Renal cortex interstitium (tissue), 11 donors: ENCODE measurements around the gene STK11. TPM values are rescaled to one million over a fixed set of nuclear protein-coding genes. Genes with fewer than 3 reads are reported as not detected.

Experiments used
- DNase-seq, 11 donors: peaks; one replicate each; pipeline ENCODE4 v3.0.0-alpha.2; 2013; ENCODE audit warnings: low read depth in 9 of 11, low spot score in 4 of 11; ENCODE audit errors: extremely low read depth in 1 of 11
- polyA plus RNA-seq, 3 donors: library from polyadenylated mRNA; unstranded; fragments of 120-200 nt; gene quantifications; one replicate each; pipeline ENCODE4 v1.2.1, GENCODE V29; 2013; ENCODE audit not compliant: insufficient read length in 3 of 3

Gene STK11
- polyA plus RNA-seq, 3 donors = 56.8 to 62.2 (median 59.0) TPM

DNA sequence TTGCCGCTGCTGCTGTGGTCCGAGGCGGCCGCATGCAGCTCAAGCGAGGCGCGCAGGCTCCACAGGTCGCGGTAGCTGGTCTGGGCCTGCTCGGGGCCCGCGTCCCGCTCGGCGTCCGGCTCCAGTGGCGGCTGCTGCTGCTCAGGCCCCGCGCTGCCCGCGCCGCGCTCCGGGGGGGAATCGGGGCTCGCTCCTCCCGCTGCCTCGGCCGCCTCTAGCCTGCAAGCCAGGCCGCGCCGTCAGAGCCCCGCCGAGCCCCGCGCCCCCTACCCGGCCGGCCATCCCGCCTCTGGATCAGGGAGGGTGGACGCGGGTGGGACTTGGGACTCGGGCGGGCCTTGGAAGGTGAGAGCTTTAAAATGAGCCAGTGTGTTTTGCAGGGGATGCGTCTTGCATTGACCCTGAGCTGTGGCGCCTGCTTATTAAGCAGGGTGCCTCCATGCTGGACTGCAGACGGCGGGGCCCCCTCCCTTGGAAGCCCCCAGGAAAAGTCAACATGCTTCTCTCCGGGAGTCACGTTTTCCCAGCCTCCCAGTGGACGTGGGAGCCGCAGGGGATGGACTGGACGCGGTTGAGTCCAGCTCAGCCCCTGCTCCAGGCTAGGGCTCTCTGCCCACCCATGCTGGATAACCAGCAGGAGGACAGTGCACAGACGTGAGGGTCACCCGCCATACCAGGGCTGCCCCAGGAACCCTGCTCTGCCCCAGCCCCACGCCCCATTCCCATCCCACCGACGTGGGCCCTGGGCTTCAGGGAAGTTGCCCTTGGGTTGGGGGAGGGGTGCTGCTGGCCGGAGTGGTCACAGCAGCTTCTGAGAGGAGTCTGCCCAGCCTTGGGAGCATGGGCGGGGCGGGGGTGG lies 24.6 kb downstream of the STK11 start:
- DNase-seq = no peak

DNA sequence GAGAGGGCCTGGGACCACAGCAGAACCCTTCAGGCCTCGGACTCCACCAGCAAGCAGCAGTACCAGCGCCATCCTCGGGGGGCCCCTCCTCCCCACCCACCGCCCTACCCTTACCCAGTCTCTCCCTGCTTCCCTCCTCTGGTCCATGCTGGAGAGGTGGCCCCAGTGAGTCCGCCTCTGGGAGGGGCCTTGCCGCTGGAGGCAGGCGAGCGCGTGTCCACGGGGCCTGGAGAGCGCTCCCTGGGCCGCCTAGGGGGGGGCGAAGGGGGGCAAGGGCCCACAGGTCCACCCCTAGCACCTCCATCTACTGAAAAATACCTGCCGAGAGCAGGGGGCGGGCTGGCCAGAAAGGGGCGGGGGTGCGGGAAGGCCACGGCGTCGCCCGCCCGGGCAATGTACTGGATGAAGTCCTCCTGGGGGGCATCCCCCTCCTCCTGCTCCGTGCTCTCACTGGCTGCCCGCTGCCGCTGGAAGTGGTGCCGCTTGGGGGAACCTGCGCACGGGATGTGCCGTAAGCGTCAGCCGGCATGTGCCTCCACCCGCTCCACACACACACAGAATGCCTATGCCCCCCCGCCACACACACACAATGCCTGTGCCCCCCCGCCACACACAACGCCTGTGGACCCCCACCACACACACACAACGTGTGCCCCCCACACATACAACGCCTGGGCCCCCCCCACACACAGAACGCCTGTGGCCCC lies 25.4 kb downstream of the STK11 start:
- no peak for DNase-seq

DNA sequence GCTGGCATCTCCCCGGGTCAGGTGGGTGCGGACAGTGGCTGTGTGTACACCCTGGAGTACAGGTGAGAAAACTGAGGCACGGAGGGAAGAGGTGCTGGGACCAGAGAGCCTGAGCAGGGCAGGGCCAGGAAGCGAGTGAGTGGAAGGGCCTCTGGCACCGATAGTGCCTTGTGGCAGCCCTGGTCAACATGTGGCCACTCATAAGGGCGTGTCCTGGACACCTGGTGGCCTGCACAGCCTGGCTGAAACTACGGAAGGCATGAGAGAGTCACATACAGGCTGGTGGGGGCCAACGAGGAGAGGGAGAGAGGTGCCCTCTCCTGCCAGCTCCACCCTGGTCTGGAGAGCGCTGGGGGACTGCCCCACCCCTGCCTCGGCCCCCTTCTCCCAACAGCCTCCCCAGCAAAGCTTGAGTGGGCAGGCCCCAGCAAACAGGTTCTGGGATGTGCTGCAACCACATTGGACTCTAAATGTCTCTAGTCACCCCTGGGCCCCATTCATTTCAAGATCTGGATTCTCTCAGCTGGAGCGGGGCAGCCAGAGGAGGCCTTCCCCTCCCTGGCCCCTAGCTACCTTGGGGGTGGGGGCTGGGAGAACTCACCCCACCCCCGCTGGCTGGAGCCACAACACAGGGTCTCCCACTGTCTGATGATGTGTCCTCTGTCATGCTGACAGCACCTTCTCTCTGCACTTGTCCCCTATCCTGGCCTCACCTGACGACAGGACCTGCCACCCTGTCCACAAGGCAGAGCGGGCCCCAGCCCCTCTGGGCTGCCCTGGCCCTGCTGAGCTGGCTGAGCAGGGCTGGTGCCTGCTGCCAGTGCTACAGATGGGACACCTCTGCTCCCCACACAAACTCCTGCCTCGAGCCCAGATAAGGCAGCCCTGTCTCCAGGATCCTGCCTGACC lies 26.4 kb downstream of the STK11 start:
- no peak for DNase-seq

DNA sequence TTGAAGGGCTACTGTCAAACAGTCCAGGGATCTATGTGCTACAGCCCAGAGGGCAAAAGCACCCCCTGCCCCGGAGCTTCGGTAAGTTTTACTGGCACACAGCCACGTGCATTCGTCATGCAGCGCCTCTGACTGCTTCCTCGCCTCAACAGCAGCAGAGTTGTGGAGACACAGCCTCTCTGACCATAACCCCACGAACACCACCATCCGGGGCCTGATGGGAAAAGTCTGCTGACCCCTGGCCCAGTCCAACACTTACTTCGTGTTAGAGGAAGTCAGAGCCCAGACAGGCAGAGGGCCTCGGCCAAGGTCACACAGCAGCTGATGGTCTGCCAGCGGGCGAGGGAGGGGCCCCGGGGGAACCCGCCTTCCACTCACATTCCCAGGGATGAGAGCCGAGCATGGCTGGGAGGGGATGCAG lies 27.1 kb downstream of the STK11 start:
- no peak for DNase-seq

DNA sequence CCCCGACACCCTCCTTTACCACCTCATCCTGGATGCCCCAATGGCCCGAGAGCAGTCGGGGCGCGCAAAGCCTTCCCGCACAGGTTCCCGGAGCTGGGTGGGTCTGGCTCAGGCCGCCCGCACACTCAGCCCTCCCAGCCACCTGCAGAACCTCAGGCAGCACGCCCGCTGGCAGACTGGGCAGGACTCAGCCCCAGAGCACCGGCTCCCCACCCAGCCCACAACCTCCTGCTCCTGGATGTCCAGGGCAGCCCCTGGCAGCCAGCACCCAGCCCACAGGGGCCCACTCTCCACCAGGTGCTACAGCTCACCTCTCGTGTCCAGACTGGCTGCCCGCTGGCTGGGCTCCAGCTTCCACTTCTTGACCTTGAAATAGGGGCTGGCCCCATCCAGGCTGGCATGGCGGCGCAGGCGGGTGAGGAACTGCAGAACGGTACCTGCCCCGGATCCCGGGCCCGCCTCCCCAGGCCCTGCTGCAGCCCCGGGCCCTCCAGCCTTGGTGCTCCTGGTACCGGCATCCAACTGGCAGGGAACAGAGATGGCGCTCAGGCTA lies 27.6 kb downstream of the STK11 start:
- DNase-seq = no peak

DNA sequence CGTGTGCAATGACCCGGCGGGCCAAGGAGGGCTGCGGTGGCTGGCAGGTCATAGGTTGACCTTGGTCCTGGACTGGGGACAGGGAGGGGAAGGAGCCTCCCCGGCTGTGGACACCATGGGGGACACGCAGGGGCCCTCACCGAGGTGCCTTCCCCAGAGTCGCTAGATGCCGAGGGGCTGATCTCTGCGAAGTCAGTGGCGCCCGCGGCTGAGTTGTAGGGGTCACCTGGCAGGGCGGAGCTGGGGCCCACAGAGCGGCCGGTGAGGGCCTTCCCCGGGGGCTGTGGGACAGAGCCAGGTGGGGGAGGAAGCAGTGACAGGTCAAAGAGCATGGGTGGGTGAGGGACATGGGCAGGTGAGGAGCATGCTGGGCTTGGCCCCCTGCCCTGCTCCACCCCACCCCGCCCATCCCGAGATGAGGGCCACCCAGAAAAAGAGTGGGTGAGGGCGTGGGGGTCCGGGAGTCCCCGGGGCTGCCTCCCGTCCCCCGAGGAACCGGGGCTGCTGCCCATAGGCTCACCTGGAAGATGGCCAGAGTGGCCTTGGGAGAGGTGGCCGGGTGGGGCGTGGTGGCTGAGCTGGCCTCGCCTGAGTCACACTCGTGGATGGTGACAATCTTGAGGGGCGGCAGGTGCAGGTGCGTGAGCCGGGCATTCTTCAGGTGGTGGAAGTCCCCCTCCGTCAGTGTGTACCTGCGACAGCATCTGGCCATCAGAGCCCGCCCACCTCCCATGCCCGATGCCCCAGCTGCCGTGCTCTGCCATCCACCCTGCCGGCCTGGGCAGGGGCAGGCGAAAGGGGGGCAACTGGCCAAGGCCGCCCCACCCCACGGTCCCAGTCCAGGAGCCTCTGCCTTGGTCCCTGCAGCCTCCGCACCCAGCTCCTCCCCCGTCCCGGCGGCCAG lies 28.7 kb downstream of the STK11 start:
- DNase-seq = no peak

DNA sequence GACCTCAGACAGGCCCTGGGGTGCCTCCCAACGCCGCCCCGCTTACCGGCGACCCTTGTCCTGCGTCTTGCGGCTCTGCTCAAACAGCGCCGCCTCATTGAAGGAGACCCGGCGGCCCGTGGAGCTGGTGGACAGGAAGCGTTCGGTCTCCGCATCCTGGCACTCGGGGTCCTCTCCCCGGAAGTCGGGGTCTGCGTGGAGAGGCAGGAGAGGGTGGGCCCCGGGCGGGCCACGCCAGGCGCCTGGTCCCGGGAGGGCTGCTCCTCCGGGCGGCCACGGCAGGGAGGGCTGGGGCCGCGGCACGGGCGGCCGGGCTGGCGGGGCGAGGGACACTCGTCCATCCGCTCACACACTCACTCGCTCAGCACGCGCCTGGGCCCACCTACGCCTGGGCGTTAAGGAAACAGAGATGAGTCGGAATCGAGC lies 29.4 kb downstream of the STK11 start:
- DNase-seq = no peak

DNA sequence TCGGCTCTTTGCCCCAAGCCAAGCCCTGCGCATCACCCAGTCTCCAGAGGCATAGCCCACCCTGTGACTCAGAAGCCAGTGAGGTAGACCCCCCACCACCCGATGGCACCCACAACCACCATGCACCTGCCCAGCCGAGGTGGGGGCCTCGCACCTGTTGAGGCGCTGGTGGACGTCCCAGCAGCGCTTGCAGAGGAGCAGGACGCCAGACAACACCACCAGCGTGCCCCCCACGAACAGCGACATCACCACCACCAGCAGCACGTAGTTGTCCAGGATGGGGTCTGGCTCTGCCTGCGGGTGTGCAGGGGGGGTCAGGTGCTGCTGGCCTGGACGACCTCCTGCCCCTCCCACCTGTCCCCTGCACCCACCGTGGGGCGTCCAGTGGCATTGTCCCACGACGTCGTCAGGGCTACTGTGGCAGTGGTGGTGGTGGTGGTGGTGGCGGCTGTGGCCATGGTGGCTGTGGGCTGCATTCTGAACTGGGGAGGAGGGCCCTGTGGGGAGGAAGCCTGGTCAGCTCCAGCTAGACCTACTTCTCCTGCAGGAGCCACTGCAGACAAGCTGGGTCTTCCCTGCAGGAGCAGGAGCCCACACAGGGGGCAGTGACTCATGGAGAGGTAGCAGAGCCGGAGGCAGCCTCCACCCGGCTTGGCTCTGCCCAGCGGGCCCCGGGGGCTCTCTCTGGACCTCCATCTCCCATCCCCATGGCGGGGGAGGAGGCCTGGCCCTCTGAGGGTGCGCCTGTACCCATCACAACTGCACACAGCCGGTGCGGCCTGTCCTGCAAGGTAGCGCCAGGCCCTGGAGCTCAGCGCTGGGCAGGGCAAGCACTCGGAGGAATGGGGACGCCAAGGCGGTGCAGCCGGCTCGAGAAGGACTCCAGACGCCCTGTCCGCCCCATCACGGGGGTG lies 30.3 kb downstream of the STK11 start:
- no peak for DNase-seq

DNA sequence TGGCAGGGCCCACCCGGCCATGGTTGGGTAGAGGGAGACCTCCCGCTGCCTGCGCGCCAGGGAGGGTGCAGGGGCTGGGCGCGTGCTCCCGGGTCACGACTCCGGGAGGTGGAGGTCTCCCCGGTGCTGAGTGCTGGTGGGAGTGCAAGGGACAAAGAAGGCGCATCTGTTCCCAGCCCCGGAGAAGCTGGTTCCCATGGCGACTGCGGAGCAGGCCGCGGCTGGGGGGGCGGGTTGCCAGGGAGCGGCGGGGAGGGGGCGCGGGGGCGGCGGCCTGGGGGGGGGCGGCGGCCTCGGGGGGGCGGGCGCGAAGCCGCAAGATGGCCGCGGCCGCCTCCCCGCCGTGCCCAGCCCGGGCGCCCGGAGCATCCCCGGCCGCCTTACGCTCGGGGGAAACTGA lies 31.0 kb downstream of the STK11 start:
- no peak for DNase-seq

DNA sequence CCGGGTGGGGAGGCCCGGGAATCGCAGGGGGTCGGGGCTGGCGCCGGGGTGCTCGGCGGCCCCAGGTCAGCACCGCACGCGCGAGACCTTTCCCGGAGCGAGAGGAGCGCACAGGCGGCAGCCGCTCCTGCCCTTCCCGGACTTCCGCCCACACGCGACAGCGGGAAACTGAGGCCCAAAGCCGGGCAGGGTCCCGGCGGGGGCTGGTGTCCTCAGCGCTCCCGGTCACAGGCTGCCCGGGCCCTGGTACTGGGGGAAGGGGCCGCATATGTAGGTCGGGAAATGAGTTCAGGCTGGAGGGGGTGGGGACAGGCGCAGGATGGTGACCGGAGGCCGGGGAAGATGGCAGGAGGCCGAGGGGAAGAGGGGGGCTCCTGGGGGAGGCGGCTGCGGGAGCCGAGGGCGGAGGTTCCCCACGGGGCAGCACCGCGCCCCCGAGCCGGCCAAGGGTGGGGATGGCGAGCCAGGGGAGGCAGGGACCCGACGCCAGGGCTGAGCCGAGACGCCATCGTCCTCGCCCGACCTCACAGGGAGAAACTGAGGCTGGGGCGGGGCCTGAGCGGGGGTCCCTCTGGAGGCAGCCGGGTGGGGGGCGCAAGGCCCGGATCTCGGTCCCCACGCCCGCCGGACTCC lies 31.6 kb downstream of the STK11 start:
- no peak for DNase-seq

DNA sequence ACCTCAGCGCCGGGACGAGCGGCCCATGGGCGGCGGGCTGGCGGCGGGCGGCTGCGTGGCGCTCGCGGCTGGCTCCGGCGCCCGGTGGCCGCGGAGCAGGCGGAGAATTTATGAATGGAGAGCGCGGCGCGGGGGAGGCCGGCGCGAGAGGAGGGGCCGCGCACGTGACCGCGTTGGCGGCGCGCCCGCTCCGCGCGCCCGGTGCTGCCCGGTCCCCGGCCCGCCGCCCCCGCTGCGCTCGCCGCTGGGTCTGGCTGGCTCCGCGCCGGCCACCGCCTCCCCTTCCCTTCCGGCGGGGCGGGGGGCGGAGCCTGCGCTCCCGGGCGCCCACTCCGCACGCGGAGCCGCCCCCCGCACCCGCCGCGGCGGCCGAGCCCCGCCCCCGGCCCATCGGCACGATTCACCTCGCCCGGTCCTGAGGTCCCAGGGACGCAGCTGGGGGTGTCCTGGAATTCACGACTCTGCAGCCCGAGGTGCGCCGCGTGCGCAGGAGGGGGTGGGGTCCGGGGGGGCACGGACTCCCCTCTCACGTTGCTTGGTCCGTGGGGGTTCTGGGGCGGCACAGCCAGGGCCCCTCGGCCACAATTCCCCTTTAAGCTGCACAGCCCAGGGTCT lies 32.3 kb downstream of the STK11 start, which contains the start of gene CBARP:
Gene CBARP, minus strand, starts transcription at position 252 of the 615 bp plus-strand sequence. CDS start 1,905 bp downstream, outside the sequence.
- no peak for DNase-seq

DNA sequence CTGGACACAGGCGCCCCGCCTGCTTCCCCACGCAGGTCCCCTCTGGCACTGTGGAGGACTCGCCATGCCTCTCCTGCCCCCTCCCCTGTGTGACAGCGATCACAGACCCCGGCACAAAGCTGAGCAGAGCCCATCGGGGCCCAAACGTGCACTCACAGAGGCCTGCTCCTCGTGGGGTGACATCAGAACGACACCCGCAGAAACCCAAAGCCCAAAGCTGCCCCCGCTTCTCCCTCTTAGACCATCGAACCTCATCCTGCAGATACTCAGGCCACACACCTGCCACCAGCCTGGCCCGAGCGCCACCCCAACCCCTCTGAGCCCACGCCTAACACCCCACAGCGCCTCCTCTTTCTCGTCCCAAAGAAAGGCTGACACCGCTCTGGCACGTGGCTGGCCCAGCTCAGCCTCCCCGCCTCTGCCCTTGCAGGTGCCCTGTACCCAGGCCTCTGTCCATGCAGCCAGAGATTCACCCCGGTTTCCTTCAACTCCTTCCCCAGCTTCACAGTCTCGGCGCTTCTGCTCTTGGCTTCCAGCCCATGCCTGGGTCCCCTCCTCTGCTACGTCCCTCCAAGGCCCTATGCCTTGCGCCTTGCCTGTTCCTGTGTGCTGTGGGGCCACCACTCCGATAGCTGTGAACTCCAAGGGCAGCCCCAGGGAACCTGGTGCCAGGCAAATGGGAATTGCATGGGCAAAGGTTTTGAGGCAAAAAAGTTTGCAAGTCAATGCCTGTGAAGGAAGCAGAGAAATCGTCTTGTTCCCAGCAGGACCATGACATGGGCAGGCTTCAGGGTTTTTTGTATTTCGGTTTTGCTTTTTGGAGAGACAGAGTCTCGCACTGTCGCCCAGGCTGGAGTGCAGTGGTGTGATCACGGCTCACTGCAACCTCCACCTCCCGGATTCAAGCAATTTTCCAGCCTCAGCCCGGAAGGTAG lies 33.1 kb downstream of the STK11 start:
- DNase-seq = no peak

DNA sequence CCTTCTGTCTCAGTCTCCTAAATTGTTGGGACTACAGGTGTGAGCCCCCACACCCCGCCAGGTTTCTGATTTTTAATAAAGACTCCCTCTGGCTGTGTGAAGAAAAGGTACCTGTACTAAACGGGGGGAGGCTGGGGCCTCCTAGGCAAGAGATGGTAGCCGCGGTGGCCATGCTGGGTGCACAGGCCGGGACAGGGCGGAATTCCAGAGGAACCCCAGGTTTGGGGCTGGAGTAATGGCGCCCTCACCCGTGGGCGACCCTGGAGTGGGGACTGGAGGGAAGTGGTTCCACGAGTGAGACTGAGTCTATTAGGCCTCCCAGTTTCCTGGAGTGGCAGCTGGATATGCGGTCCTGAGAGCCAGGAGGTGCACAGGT lies 33.8 kb downstream of the STK11 start:
- no peak for DNase-seq

DNA sequence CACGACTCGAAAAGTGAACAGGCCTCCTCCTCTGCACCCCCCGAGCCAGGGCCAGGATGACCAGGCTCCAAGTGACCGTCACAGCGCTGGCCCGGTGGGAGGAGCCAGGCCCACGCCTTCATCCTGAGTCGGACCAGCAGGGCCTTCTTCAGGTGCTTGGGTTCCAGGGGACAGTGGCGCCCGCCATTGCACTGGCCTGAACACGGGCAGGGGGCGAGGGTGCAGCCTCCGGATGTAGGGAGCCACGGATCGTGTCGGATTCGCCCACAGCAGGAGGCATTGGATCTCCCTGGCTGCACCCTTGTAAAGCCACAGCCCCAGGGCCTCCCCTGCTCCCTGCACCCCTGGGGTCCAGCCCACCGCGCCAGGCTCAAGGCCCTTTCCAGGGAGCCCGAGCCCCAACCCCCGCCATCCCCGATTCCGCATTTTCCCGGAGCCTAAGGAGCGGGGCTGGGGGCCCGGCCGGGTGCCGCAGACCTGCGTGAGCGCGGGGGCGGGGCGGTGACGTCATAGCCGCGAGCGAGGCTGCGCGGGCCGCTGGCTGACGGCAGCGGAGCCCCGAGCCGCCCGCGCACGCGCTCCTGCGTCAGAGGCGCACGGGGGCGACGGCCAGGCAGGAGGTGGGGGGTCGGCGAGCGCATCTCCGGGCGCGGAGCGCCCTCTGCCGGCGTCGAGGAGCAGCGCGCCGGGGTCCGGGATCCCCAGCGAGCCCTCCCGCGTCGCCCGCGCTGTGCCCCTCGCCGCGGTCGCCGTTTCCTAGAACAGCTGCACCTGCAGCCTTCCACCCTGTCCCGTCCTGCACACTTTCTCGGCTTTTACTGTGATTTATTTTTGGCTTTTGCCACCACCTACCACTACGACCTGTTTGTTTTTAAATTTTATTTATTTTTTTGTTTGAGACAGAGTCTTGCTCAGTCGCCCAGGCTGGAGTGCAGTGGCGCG lies 34.5 kb downstream of the STK11 start:
- peak in 6 of 11 donors; percentile 83 to 89 (median 87) for DNase-seq
